A673 (cell line): ENCODE results near the gene HAGH.

Experiments used
- EZH2 ChIP-seq: fragments of 200-600 bp; sonication (generic); IDR thresholded peaks from 2 replicates; pipeline ENCODE4 v1.6.1; 2017; ENCODE audit warnings: borderline replicate concordance, low read depth, mild to moderate bottlenecking, mixed read lengths, antibody characterized with exemption, low read length; ENCODE audit not compliant: poor library complexity, severe bottlenecking
- TF ChIP-seq, protein P1 (sequence below): fragments of 300-800, 200-600 bp; sonication (generic); conservative IDR thresholded peaks from 2 replicates; pipeline ENCODE4 v1.5.1; 2017; ENCODE audit warnings: low read depth, mild to moderate bottlenecking, antibody characterized with exemption, low read length, moderate library complexity, mixed read lengths

DNA sequence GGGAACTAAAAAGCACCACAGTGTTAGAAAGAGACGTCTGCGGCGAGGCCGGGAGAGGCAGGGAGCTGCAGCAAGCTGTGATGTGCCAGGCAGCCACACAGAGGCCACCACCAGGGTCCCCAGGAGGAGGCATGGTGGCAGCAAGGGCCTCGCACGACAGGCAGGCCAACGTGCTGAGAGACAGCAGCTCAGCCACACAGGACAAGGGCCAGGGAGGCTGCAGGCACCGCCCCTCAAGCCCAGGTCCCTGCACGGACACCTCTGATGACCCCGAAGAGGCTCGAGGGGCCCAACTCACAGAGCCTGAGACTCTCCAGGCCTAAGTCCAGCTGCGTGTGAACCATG lies 5.7 kb downstream of the HAGH start:
- TF ChIP-seq, protein P1, sequence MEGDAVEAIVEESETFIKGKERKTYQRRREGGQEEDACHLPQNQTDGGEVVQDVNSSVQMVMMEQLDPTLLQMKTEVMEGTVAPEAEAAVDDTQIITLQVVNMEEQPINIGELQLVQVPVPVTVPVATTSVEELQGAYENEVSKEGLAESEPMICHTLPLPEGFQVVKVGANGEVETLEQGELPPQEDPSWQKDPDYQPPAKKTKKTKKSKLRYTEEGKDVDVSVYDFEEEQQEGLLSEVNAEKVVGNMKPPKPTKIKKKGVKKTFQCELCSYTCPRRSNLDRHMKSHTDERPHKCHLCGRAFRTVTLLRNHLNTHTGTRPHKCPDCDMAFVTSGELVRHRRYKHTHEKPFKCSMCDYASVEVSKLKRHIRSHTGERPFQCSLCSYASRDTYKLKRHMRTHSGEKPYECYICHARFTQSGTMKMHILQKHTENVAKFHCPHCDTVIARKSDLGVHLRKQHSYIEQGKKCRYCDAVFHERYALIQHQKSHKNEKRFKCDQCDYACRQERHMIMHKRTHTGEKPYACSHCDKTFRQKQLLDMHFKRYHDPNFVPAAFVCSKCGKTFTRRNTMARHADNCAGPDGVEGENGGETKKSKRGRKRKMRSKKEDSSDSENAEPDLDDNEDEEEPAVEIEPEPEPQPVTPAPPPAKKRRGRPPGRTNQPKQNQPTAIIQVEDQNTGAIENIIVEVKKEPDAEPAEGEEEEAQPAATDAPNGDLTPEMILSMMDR: no peak
- no peak for TF ChIP-seq EZH2
